Fibroblast of the aortic adventitia (primary cell): ENCODE data around the gene UNC119. TPM values are rescaled to one million over a fixed set of nuclear protein-coding genes. Genes with fewer than 3 reads are reported as not detected.

Experiments
- DNase-seq: peaks from one replicate; pipeline ENCODE4 v3.0.0-alpha.2; 2010; ENCODE audit warnings: low read depth
- H3K4me3 ChIP-seq: 2 replicates; pipeline ENCODE4 v1.5.1; 2011; ENCODE audit warnings: low read depth, mild to moderate bottlenecking, control low read depth, low read length, moderate library complexity
- CTCF ChIP-seq: IDR thresholded peaks from 2 replicates; pipeline ENCODE4 v1.5.1; 2011; ENCODE audit warnings: mild to moderate bottlenecking, low read length, control low read depth, inconsistent platforms; ENCODE audit not compliant: insufficient read depth
- total RNA-seq: library from RNA; depleted of rRNA; stranded (reverse); fragments of >200 nt; gene quantifications from 2 replicates; pipeline ENCODE4 v1.2.3, GENCODE V29; 2012; ENCODE audit warnings: low replicate concordance

Gene UNC119
- total RNA-seq, 1 donor = 12.2 TPM

- TF ChIP-seq CTCF = no peak
Measured at GRCh38 chr17:28544402-28545140, 7.9 kb downstream of the UNC119 start.

GRCh38 chr17:28541439-28541838 is 11.0 kb downstream of the UNC119 start:
- no peak overlapping the region for H3K4me3 ChIP-seq
- TF ChIP-seq CTCF = no peak
- no peak for DNase-seq

More at GRCh38 chr17:28544402-28545140, 7.9 kb downstream of the UNC119 start:
- no peak overlapping the region for H3K4me3 ChIP-seq
- DNase-seq = no peak

GRCh38 chr17:28540231-28540630 is 12.2 kb downstream of the UNC119 start:
- H3K4me3 ChIP-seq = no peak overlapping the region
- TF ChIP-seq CTCF = no peak
- no peak for DNase-seq

- no peak overlapping the region for H3K4me3 ChIP-seq
- TF ChIP-seq CTCF = no peak
- DNase-seq = no peak
Measured at GRCh38 chr17:28538296-28538895, 14.0 kb downstream of the UNC119 start.

GRCh38 chr17:28537219-28537610 is 15.2 kb downstream of the UNC119 start:
- H3K4me3 ChIP-seq = no peak overlapping the region
- DNase-seq = no peak
- no peak for TF ChIP-seq CTCF

- no peak for DNase-seq
- TF ChIP-seq CTCF = no peak
- H3K4me3 ChIP-seq = no peak overlapping the region
Measured at GRCh38 chr17:28536532-28537218, 15.7 kb downstream of the UNC119 start.
